Ishikawa (cell line): ENCODE data around the gene GMEB2.

Source experiments
- CEBPB ChIP-seq: IDR thresholded peaks from 2 replicates; pipeline ENCODE4 v1.6.1; 2012
- CREB1 ChIP-seq: IDR thresholded peaks from 2 replicates; pipeline ENCODE4 v1.6.1; 2012; ENCODE audit warnings: low read depth
- EGR1 ChIP-seq: IDR thresholded peaks from 2 replicates; pipeline ENCODE4 v1.6.1; 2012
- EP300 ChIP-seq: IDR thresholded peaks from 2 replicates; pipeline ENCODE4 v1.6.1; 2012; ENCODE audit warnings: borderline replicate concordance
- FOXM1 ChIP-seq: IDR thresholded peaks from 2 replicates; pipeline ENCODE4 v1.6.1; 2012; ENCODE audit warnings: low read depth, borderline replicate concordance
- NFIC ChIP-seq: IDR thresholded peaks from 2 replicates; pipeline ENCODE4 v1.6.1; 2012
- RAD21 ChIP-seq: IDR thresholded peaks from 2 replicates; pipeline ENCODE4 v1.6.1; 2012; ENCODE audit warnings: low read depth
- REST ChIP-seq: IDR thresholded peaks from 2 replicates; pipeline ENCODE4 v1.6.1; 2012; ENCODE audit warnings: low read depth, mild to moderate bottlenecking
- TCF12 ChIP-seq: IDR thresholded peaks from 2 replicates; pipeline ENCODE4 v1.6.1; 2012; ENCODE audit warnings: low read depth
- TEAD4 ChIP-seq: IDR thresholded peaks from 2 replicates; pipeline ENCODE4 v1.6.1; 2012
- YY1 ChIP-seq: IDR thresholded peaks from 2 replicates; pipeline ENCODE4 v1.6.1; 2012; ENCODE audit warnings: low read depth
- ZBTB7A ChIP-seq: IDR thresholded peaks from 2 replicates; pipeline ENCODE4 v1.6.1; 2012; ENCODE audit warnings: low read depth
- TF ChIP-seq, protein P1 (sequence below): IDR thresholded peaks from 2 replicates; pipeline ENCODE4 v1.6.1; 2012
- TF ChIP-seq, protein P2 (sequence below): IDR thresholded peaks from 2 replicates; pipeline ENCODE4 v1.6.1; 2012

The GMEB2 gene

DNA sequence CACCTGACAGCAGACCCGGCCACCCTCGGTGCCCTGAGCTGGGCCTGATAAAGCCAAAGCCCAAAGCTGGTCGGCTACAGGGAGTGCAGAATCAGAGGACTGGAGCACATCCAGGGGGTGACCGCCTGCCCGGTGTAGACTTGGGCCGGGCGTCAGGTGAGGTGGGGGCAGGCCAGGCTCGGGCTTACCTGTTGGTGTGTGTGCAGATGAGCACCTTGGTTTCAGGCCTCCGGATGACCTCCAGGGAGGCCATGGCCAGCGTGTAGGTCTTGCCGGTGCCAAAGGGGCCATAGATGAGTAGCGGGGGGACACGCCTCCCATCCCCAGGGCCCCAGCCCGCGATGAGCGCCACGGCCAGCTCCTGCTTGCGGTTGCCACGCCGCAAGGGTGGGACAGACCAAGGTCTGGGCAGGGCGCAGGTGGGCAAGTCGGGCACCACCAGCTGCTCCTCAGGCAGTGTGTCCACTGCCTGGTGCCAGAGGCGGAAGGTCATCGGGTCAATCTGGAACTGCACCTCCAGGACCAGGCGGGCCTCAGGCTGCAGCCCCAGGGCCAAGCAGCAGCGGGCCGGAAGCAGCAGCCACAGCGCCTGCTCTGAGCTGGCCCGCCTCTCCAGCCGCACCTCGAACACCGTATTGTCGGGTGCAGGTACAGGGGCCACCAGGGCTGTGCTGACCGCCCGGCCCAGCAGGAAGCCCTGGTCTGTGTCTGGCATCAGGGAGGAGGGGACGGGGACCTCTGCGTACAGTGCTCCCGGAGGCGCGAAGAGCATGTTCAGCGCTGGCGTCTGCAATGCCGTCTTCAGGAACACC, 58.5 kb downstream of the GMEB2 start:
- TF ChIP-seq REST (no peak), EP300 (no peak), TCF12 (no peak), EGR1 (no peak), CREB1 (no peak), ZBTB7A (no peak), YY1 (no peak), CEBPB (no peak), RAD21 (no peak), TEAD4 (no peak), FOXM1 (no peak)
- TF ChIP-seq, protein P1, sequence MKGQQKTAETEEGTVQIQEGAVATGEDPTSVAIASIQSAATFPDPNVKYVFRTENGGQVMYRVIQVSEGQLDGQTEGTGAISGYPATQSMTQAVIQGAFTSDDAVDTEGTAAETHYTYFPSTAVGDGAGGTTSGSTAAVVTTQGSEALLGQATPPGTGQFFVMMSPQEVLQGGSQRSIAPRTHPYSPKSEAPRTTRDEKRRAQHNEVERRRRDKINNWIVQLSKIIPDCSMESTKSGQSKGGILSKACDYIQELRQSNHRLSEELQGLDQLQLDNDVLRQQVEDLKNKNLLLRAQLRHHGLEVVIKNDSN, result no peak
- TF ChIP-seq, protein P2, sequence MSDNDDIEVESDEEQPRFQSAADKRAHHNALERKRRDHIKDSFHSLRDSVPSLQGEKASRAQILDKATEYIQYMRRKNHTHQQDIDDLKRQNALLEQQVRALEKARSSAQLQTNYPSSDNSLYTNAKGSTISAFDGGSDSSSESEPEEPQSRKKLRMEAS, result no peak

- no peak for TF ChIP-seq ZBTB7A
- no peak for TF ChIP-seq EP300
- no peak for TF ChIP-seq NFIC
- no peak for TF ChIP-seq RAD21
- no peak for TF ChIP-seq FOXM1
- TF ChIP-seq, protein P1, result no peak
Measured at GRCh38 chr20:63567386-63568169, 59.3 kb downstream of the GMEB2 start.

- no peak for TF ChIP-seq EP300
- no peak for TF ChIP-seq NFIC
- no peak for TF ChIP-seq RAD21
- no peak for TF ChIP-seq CEBPB
- TF ChIP-seq YY1, result no peak
- TF ChIP-seq TCF12, result no peak
- TF ChIP-seq REST, result no peak
- TF ChIP-seq, protein P1, result no peak
- TF ChIP-seq EGR1, result no peak
Measured at GRCh38 chr20:63567136-63567385, 59.8 kb downstream of the GMEB2 start.

DNA sequence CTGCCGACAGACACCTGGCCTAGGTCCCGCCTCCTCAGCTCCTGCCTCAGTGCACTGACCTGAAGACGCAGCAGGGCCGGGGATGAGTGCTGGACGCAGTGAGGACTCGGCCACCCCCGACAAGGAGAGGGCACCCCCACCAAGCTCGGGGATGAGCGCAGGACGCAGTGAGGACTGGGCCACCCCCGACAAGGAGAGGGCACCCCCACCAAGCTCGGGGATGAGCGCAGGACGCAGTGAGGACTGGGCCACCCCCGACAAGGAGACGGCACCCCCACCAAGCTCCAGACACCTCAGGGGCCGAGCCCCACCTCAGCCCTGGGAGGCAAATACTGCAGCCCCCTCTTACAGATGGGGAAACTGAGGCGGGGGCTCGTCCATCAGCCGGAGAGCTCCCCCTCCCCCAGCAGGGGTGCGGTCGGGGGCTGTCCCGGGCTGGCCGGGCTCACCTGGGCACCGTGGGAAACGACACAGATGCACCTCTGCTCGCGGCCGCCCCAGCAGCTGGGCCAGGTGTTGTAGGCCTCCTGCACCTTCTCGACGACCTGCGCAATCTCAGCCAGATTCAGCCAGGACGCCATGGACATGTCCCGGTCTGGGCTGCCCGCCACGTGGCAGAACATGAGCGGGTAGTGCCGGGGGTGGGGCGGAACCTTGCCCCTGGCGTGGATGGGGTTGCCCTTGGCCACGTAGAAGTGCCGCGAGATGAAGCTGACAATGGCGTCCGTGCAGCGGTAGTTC, 60.3 kb downstream of the GMEB2 start:
- TF ChIP-seq, protein P1, result no peak

GRCh38 chr20:63565699-63566335, 61.1 kb downstream of the GMEB2 start:
- TF ChIP-seq TCF12 (no peak), EGR1 (no peak), CEBPB (no peak), NFIC (no peak), ZBTB7A (no peak), YY1 (no peak), CREB1 (no peak)
- TF ChIP-seq, protein P1, result no peak
